ENCODE measurements around the gene NEURL1.
"Not testable (repeated sequence)": the region's sequence is repeated elsewhere in the genome, so short reads cannot be mapped to it uniquely, and the experiment has no call there.

The NEURL1 gene

DNA sequence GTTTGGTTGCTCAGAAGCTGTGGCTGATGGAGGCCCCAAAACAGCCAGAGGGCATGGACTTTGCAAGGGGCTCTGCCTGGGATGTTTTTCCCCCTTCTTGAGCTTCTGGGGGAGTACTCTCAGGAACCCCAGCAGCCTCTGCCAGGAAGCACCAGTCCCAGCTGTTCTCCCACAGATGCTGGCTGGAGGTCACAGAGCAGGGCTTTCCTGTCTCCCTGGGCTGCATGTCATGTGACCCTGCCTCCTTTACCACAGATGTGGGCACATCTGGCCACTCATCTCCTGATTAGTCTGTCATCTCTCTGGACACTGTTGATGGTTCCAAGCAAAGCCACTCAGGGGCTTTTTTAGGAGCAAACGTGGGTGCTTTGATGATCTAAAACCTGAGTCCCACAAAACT is 136.7 kb downstream of the NEURL1 start:
- no peak overlapping the region for H3K4me3 ChIP-seq (ENCODE audit: low read length, poor library complexity, severe bottlenecking)
- H3K9ac ChIP-seq (ENCODE audit: low read depth, low read length, poor library complexity, severe bottlenecking) = no peak overlapping the region
- no peak overlapping the region for H2AFZ ChIP-seq (ENCODE audit: low read length)
- H3K4me1 ChIP-seq (ENCODE audit: insufficient read depth, low read length, poor library complexity, severe bottlenecking) = no peaks in the 10 kb centered on the region
- no peak overlapping the region for H3K4me2 ChIP-seq (ENCODE audit: low read depth, low read length, poor library complexity, severe bottlenecking)
- H3K36me3 ChIP-seq (ENCODE audit: insufficient read depth, low read length) = peaks cover 16% of the 10 kb centered on the region; the same call in 1 of the 2 replicates
- H3F3A ChIP-seq (ENCODE audit: low read depth) = no peaks in the 10 kb centered on the region
- no peaks in the 10 kb centered on the region for H3K27me3 ChIP-seq (ENCODE audit: insufficient read depth, low read length, poor library complexity, severe bottlenecking)
- H3K9me3 ChIP-seq (ENCODE audit: insufficient read depth, low read depth, low read length) = no peaks in the 10 kb centered on the region
- no peaks in the 10 kb centered on the region for H4K20me1 ChIP-seq (ENCODE audit: insufficient read depth, low read length, poor library complexity, severe bottlenecking)
- no peaks in the 10 kb centered on the region for H3K79me2 ChIP-seq (ENCODE audit: insufficient read depth, low read length)
- no peak for TF ChIP-seq EZH2phosphoT487 (IDR thresholded peaks at IDR 0.05; ENCODE audit: borderline replicate concordance)
- TF ChIP-seq, protein P1, sequence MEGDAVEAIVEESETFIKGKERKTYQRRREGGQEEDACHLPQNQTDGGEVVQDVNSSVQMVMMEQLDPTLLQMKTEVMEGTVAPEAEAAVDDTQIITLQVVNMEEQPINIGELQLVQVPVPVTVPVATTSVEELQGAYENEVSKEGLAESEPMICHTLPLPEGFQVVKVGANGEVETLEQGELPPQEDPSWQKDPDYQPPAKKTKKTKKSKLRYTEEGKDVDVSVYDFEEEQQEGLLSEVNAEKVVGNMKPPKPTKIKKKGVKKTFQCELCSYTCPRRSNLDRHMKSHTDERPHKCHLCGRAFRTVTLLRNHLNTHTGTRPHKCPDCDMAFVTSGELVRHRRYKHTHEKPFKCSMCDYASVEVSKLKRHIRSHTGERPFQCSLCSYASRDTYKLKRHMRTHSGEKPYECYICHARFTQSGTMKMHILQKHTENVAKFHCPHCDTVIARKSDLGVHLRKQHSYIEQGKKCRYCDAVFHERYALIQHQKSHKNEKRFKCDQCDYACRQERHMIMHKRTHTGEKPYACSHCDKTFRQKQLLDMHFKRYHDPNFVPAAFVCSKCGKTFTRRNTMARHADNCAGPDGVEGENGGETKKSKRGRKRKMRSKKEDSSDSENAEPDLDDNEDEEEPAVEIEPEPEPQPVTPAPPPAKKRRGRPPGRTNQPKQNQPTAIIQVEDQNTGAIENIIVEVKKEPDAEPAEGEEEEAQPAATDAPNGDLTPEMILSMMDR (conservative IDR thresholded peaks at IDR 0.05; ENCODE audit: low read length) = no peak
- no peaks in the 10 kb centered on the region for H3K9me2 ChIP-seq (replicated peaks; ENCODE audit: low read depth, low read length)

DNA sequence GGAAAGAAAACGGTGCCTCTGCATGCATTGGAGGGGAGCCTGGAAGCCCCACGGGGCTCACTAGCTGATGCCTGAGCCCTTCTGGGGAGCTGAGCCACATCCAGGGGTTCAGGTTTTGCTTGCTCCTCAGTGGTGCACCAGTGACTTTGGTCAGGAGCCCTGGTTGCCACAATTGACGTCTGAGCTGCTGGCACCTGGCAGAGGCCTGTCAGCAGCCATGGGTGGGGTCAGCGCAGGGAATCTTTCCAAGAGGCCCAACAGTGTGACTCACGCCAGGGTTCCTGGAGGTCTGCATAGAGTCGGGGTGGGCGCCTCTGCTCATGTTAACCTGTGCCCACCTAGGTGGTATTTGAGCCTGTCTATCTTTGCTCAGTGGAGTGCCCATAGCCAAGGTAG is 138.7 kb downstream of the NEURL1 start:
- no peak overlapping the region for H3K4me3 ChIP-seq (ENCODE audit: low read length, poor library complexity, severe bottlenecking)
- H4K20me1 ChIP-seq (ENCODE audit: insufficient read depth, low read length, poor library complexity, severe bottlenecking) = no peaks in the 10 kb centered on the region
- no peaks in the 10 kb centered on the region for H3K9me2 ChIP-seq (replicated peaks; ENCODE audit: low read depth, low read length)
- no peak overlapping the region for H3K4me2 ChIP-seq (ENCODE audit: low read depth, low read length, poor library complexity, severe bottlenecking)
- no peaks in the 10 kb centered on the region for H3F3A ChIP-seq (ENCODE audit: low read depth)
- TF ChIP-seq EZH2phosphoT487 (IDR thresholded peaks at IDR 0.05; ENCODE audit: borderline replicate concordance) = no peak
- TF ChIP-seq, protein P1 (conservative IDR thresholded peaks at IDR 0.05; ENCODE audit: low read length) = no peak
- no peaks in the 10 kb centered on the region for H3K9me3 ChIP-seq (ENCODE audit: insufficient read depth, low read depth, low read length)
- H3K9ac ChIP-seq (ENCODE audit: low read depth, low read length, poor library complexity, severe bottlenecking) = no peak overlapping the region
- H2AFZ ChIP-seq (ENCODE audit: low read length) = no peak overlapping the region
- H3K36me3 ChIP-seq (ENCODE audit: insufficient read depth, low read length) = no peaks in the 10 kb centered on the region
- no peaks in the 10 kb centered on the region for H3K4me1 ChIP-seq (ENCODE audit: insufficient read depth, low read length, poor library complexity, severe bottlenecking)
- no peaks in the 10 kb centered on the region for H3K27me3 ChIP-seq (ENCODE audit: insufficient read depth, low read length, poor library complexity, severe bottlenecking)
- H3K79me2 ChIP-seq (ENCODE audit: insufficient read depth, low read length) = no peaks in the 10 kb centered on the region

DNA sequence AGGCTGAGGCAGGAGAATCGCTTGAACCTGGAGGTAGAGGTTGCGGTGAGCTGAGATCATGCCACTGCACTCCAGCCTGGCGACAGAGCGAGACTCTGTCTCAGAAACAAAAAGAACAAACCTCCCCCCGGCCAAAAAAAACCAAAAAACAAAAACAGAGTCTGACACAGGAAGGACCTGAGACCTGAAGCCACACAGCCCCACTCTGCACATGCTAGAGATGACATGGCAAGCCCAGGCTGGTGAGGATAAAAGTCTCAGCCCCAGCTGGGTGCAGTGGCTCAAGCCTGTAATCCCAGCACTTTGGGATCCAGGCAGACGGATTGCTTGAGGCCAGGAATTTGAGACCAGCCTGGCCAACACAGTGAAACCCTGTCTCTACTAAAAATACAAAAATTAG is 139.4 kb downstream of the NEURL1 start:
- H3K36me3 ChIP-seq (ENCODE audit: insufficient read depth, low read length); H3F3A ChIP-seq (ENCODE audit: low read depth); H3K9ac ChIP-seq (ENCODE audit: low read depth, low read length, poor library complexity, severe bottlenecking); H4K20me1 ChIP-seq (ENCODE audit: insufficient read depth, low read length, poor library complexity, severe bottlenecking); H3K4me3 ChIP-seq (ENCODE audit: low read length, poor library complexity, severe bottlenecking); H3K27me3 ChIP-seq (ENCODE audit: insufficient read depth, low read length, poor library complexity, severe bottlenecking); H3K4me1 ChIP-seq (ENCODE audit: insufficient read depth, low read length, poor library complexity, severe bottlenecking); H3K4me2 ChIP-seq (ENCODE audit: low read depth, low read length, poor library complexity, severe bottlenecking); H3K9me2 ChIP-seq (replicated peaks; ENCODE audit: low read depth, low read length); H3K79me2 ChIP-seq (ENCODE audit: insufficient read depth, low read length); H2AFZ ChIP-seq (ENCODE audit: low read length); H3K9me3 ChIP-seq (ENCODE audit: insufficient read depth, low read depth, low read length): not testable (repeated sequence)

DNA sequence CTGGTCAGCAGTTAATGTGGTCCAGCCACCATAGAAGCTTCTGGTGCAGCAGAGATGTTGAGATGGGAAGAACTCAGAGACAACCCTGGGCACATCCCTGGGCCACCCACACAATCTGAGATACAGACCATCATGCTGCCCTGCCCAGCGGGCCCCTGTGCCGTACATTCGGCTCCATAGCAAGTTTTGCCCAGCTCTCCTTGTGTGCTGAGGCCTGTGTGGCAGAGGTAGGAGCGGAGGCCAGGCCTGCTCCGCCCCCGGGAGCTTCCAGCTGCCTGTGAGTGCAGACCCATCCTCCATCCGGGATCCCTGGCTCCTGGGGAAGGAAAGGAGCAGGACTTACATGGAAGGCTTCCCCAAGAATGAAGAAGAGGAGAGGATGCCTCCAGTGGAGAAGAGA is 140.3 kb downstream of the NEURL1 start:
- Histone ChIP-seq H3F3A (ENCODE audit: low read depth) (no peaks in the 10 kb centered on the region), H3K27me3 (ENCODE audit: insufficient read depth, low read length, poor library complexity, severe bottlenecking) (no peaks in the 10 kb centered on the region), H3K9me2 (replicated peaks; ENCODE audit: low read depth, low read length) (no peaks in the 10 kb centered on the region), H3K4me2 (ENCODE audit: low read depth, low read length, poor library complexity, severe bottlenecking) (no peak overlapping the region), H3K4me1 (ENCODE audit: insufficient read depth, low read length, poor library complexity, severe bottlenecking) (no peaks in the 10 kb centered on the region), H3K79me2 (ENCODE audit: insufficient read depth, low read length) (no peaks in the 10 kb centered on the region), H3K9me3 (ENCODE audit: insufficient read depth, low read depth, low read length) (no peaks in the 10 kb centered on the region), H4K20me1 (ENCODE audit: insufficient read depth, low read length, poor library complexity, severe bottlenecking) (no peaks in the 10 kb centered on the region), H2AFZ (ENCODE audit: low read length) (no peak overlapping the region), H3K9ac (ENCODE audit: low read depth, low read length, poor library complexity, severe bottlenecking) (no peak overlapping the region), H3K4me3 (ENCODE audit: low read length, poor library complexity, severe bottlenecking) (no peak overlapping the region), H3K36me3 (ENCODE audit: insufficient read depth, low read length) (no peaks in the 10 kb centered on the region)
- TF ChIP-seq, protein P1 (conservative IDR thresholded peaks at IDR 0.05; ENCODE audit: low read length) = no peak
- no peak for TF ChIP-seq EZH2phosphoT487 (IDR thresholded peaks at IDR 0.05; ENCODE audit: borderline replicate concordance)
